ENCODE data around the gene MTMR1.

MTMR1 gene

DNA sequence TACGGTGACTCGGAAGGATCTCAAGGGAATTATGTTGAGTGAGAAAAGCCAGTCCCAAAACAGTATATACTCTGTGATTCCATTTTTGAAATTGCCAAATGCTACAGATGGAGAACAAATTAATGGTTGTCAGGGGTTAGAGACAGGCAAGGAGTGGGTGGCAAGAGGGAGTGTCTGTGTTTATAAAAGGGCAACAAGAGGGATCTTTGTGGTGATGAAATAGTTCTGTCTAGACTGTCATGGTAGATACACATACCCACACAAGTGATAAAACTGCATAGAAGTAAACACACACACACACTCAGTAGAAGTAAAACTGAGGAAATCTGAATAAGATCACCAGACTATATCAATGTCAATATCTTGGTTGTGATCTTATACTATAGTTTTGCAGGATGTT lies 112.5 kb downstream of the MTMR1 start:
- DNase-seq = no peak

DNA sequence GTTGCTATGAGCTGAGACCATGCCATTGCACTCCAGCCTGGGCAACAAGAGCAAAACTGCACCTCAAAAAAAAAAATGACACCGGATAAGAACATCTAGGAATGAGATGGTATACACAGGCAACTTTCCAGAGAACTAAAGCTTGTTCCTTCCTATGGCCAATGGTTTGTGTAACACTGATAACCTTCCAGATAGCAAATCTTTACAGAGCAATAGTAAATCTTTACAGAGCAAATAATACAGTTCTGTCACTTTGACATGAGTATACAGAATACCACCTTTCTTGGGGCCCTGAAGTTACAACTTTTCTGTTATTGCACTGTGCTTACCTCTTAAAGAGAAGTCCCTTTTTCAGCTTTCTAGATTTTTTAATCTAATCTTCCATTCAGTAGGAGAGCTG lies 113.6 kb downstream of the MTMR1 start:
- DNase-seq = no peak

DNA sequence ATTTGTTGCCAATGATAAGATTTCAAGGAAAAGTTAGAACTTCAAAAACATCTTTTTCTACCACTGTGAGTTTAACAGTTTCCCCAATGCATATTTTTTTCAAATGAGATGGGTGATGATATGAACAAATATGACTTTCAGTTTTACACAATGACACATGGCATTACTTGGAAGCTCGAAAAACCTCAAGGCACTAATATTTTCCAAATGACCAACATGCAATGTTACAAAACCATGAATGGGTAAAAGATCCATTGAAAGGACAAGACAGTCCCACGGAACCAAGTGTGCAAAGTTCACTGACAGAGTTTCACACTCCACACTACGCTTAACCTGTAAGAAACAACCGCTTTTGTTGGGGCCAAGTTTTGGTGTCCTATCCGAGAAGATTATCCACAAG lies 120.7 kb downstream of the MTMR1 start:
- DNase-seq = no peak
